Lung (tissue), 12 donors: ENCODE measurements around the gene ACLY. TPM values are rescaled to one million over a fixed set of nuclear protein-coding genes. Genes with fewer than 3 reads are reported as not detected.
A peak's percentile ranks its signal among the peaks of the same experiment; 100 is the strongest.

ENCODE experiments used
- ATAC-seq: fragments of 200-7000 bp; cut with Tn5 transposase; one replicate; pipeline ENCODE4 v1.9.1; 2020; ENCODE audit warnings: moderate number of reproducible peaks; ENCODE audit not compliant: insufficient read depth, low FRiP score
- DNase-seq, 3 donors: peaks; one replicate each; pipeline ENCODE4 v3.0.0-alpha.2; 2013 to 2017
- H3K27ac ChIP-seq, 2 donors: one replicate each; pipeline ENCODE4 v1.5.1; 2013; ENCODE audit warnings: mild to moderate bottlenecking in 2 of 2, moderate library complexity in 2 of 2, control low read depth in 1 of 2, inconsistent platforms in 1 of 2, low read depth in 1 of 2, low read length in 1 of 2
- H3K27me3 ChIP-seq, 3 donors: one replicate each; pipeline ENCODE4 v1.5.1; 2013; ENCODE audit warnings: low read length in 2 of 3; ENCODE audit not compliant: control insufficient read depth in 3 of 3, insufficient read depth in 3 of 3
- H3K36me3 ChIP-seq, 4 donors: one replicate each; pipeline ENCODE4 v1.5.1; 2013; ENCODE audit warnings: low read length in 4 of 4, mild to moderate bottlenecking in 1 of 4, moderate library complexity in 1 of 4; ENCODE audit not compliant: control insufficient read depth in 4 of 4, insufficient read depth in 4 of 4
- H3K4me1 ChIP-seq, 5 donors: one replicate each; pipeline ENCODE4 v1.5.1; 2013; ENCODE audit warnings: low read length in 5 of 5, mild to moderate bottlenecking in 2 of 5, moderate library complexity in 1 of 5; ENCODE audit not compliant: control insufficient read depth in 5 of 5, insufficient read depth in 5 of 5
- H3K4me3 ChIP-seq: one replicate; pipeline ENCODE4 v1.5.1; 2013; ENCODE audit warnings: mild to moderate bottlenecking, control low read depth, moderate library complexity
- H3K9ac ChIP-seq, 2 donors: one replicate each; pipeline ENCODE4 v1.5.1; 2013; ENCODE audit warnings: low read length in 2 of 2, control low read depth in 1 of 2; ENCODE audit not compliant: insufficient read depth in 1 of 2
- H3K9me3 ChIP-seq, 4 donors: one replicate each; pipeline ENCODE4 v1.5.1; 2013; ENCODE audit warnings: low read length in 3 of 4, mild to moderate bottlenecking in 1 of 4, moderate library complexity in 1 of 4; ENCODE audit not compliant: control insufficient read depth in 4 of 4, insufficient read depth in 3 of 4
- WGBS, 2 donors: extraction: QIAGEN DNeasy Blood & Tissue Kit; methylation state at CpG; one replicate each; pipeline ENCODE4 v1.1.7; 2013; 5-methylcytosine and 5-hydroxymethylcytosine counted together
- polyA plus RNA-seq, 2 donors: library from polyadenylated mRNA; stranded (reverse); fragments of 200-250 nt; gene quantifications; one replicate each; pipeline ENCODE4 v1.2.1, GENCODE V29; 2013
- total RNA-seq, 2 donors: library from RNA; depleted of rRNA in 1 of 2; stranded (reverse); fragments of >200 nt in 1 of 2; gene quantifications; one replicate each; pipeline ENCODE4 v1.2.1, GENCODE V29; 2014 to 2021
- TF ChIP-seq, protein P1 (sequence below): IDR thresholded peaks from 2 replicates; pipeline ENCODE4 v1.5.1; 2012; ENCODE audit warnings: mild to moderate bottlenecking; ENCODE audit errors: control extremely low read depth, extremely low read depth
- donor health status: control.
- donor health status: control.
- donor health status: Bipolar disorder and iron deficiency.
- donor health status: healthy.
- donor health status: DM: yes; HTN: yes; CAD: no.

ACLY gene
- total and polyA plus RNA-seq, 4 donors = 27.5 to 158 (median 79.0) TPM

DNA sequence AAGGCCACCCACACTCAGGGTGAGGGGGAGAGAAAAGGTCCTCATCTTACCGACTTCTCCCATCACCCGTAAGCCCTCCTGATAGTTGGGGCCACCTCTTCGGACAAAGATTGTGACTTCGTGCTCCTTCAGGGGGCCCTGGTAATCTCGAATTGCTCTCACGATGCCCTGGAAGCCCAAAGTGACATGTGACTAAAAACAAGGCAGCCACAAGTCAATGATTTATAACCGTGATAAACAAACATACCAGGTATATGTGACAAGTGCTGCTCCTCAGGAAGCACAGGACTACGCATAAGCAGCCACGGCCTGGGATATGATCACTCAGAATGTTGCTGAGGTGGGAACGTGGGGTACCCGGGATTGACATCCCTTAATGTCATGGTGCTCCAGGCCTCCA, 17.1 kb downstream of the ACLY start:
- no peak overlapping the region for H3K4me3 ChIP-seq
- H3K36me3 ChIP-seq = peaks cover 24 to 66% (median 46%) of the 10 kb centered on the region in 4 donors
- TF ChIP-seq, protein P1, sequence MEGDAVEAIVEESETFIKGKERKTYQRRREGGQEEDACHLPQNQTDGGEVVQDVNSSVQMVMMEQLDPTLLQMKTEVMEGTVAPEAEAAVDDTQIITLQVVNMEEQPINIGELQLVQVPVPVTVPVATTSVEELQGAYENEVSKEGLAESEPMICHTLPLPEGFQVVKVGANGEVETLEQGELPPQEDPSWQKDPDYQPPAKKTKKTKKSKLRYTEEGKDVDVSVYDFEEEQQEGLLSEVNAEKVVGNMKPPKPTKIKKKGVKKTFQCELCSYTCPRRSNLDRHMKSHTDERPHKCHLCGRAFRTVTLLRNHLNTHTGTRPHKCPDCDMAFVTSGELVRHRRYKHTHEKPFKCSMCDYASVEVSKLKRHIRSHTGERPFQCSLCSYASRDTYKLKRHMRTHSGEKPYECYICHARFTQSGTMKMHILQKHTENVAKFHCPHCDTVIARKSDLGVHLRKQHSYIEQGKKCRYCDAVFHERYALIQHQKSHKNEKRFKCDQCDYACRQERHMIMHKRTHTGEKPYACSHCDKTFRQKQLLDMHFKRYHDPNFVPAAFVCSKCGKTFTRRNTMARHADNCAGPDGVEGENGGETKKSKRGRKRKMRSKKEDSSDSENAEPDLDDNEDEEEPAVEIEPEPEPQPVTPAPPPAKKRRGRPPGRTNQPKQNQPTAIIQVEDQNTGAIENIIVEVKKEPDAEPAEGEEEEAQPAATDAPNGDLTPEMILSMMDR = no peak
- WGBS, 2 donors = 84 to 87% methylated on average over 11 of the region's 11 CpGs
- no peaks in the 10 kb centered on the region for H3K9me3 ChIP-seq
- no peak overlapping the region for H3K9ac ChIP-seq
- no peaks in the 10 kb centered on the region for H3K27me3 ChIP-seq
- no peaks in the 10 kb centered on the region for H3K4me1 ChIP-seq
- no peak for ATAC-seq
- H3K27ac ChIP-seq = no peak overlapping the region
- DNase-seq = no peak

- Histone ChIP-seq H3K4me3 (no peak overlapping the region), H3K9ac (no peak overlapping the region), H3K27me3 (no peaks in the 10 kb centered on the region), H3K4me1 (peaks cover 0 to 10% (median 0%) of the 10 kb centered on the region in 5 donors), H3K36me3 (peaks cover 14 to 70% (median 39%) of the 10 kb centered on the region in 4 donors), H3K27ac (no peak overlapping the region), H3K9me3 (no peaks in the 10 kb centered on the region)
- ATAC-seq (no peak), DNase-seq (no peak)
- 95% methylated on average over 6 of the region's 6 CpGs for WGBS, 2 donors
- TF ChIP-seq, protein P1 = no peak
These were observed 22.0 kb downstream of the ACLY start for GRCh38 chr17:41896726-41897125.

DNA sequence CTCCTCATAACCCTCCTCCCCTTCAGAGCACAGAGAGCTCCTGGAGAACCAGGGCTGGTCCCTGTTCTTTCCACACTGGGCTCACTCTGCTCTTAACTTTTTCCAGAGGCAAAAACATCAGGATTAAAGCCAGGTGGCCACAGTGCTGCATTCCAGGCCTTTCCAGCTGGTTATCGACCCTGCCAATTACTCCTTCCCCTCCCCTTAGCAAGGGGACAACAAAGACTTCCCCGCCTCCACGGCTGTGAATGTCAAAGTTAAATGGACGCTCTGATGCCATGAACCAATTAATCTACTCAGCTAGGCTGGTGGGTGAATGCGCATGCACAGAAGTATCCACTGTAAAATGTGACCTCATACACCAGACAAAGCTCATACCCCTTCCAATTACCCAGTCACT, 23.1 kb downstream of the ACLY start:
- no peak overlapping the region for H3K9ac ChIP-seq
- H3K4me1 ChIP-seq = peaks cover 0 to 10% (median 0%) of the 10 kb centered on the region in 5 donors
- peaks cover 17 to 70% (median 36%) of the 10 kb centered on the region in 4 donors for H3K36me3 ChIP-seq
- DNase-seq (peak in 2 of 3 donors; percentile 41 to 58), ATAC-seq (no peak)
- TF ChIP-seq, protein P1 = no peak
- no peak overlapping the region for H3K4me3 ChIP-seq
- H3K27ac ChIP-seq = no peak overlapping the region
- H3K27me3 ChIP-seq = no peaks in the 10 kb centered on the region
- 75 to 79% methylated on average over 5 of the region's 5 CpGs for WGBS, 2 donors
- H3K9me3 ChIP-seq = no peaks in the 10 kb centered on the region

DNA sequence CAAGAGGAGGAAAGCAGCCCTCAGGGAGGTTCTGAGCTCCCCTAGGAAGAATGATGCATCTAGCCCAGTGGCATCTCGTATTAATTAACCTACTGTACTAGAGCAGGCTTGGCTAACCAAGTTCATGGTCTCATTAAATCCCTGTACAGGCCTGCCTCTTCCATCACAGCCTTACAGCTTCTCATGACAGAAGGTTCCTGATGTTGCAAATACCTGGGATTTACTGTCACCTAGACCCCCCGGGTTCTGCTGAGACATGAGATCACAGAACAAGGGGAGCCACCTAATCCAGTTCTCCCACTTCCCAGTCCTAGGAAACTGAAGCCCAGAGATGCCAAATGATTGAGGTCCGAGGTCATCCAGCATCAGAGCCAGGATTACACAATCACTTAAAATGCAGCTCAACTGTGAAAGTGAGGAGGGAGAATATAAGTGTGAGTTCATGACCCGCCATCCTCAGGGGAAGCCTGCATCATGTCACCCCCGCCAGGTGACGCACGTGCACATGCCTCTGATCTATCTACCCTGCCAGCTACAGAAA, 23.9 kb downstream of the ACLY start:
- Histone ChIP-seq H3K36me3 (peaks cover 16 to 68% (median 35%) of the 10 kb centered on the region in 4 donors), H3K4me1 (peaks cover 0 to 10% (median 0%) of the 10 kb centered on the region in 5 donors), H3K4me3 (no peak overlapping the region), H3K27me3 (no peaks in the 10 kb centered on the region), H3K9ac (no peak overlapping the region), H3K9me3 (no peaks in the 10 kb centered on the region), H3K27ac (no peak overlapping the region)
- ATAC-seq = no peak
- peak in 2 of 3 donors; percentile 26 to 39 for DNase-seq
- TF ChIP-seq, protein P1 = no peak
- WGBS, 2 donors = 70 to 74% methylated on average over 7 of the region's 7 CpGs
